H7 (cell line): ENCODE measurements around the gene COA8. TPM values are rescaled to one million over a fixed set of nuclear protein-coding genes. Genes with fewer than 3 reads are reported as not detected.
A peak's percentile ranks its signal among the peaks of the same experiment; 100 is the strongest.
"Not testable (repeated sequence)": the region's sequence is repeated elsewhere in the genome, so short reads cannot be mapped to it uniquely, and the experiment has no call there.

Experiments used
- DNase-seq: peaks from one replicate; pipeline ENCODE4 v3.0.0; 2012
- H3K27me3 ChIP-seq: 2 replicates; pipeline ENCODE4 v1.6.0; 2011; ENCODE audit warnings: mild to moderate bottlenecking, low read length; ENCODE audit not compliant: control insufficient read depth, insufficient read depth
- H3K36me3 ChIP-seq: replicated peaks from 2 replicates; pipeline ENCODE4 v1.5.1; 2011; ENCODE audit warnings: low read length; ENCODE audit not compliant: control insufficient read depth, insufficient read depth
- H3K4me3 ChIP-seq: 2 replicates; pipeline ENCODE4 v1.5.1; 2011; ENCODE audit warnings: low read depth, mild to moderate bottlenecking, control low read depth, low read length, moderate library complexity; ENCODE audit not compliant: insufficient read depth
- total RNA-seq: library from RNA; depleted of rRNA; stranded (reverse); fragments of >200 nt; shearing (Covaris generic); gene quantifications from 2 replicates; pipeline ENCODE4 v1.2.3, GENCODE V29; 2014

The COA8 gene
- total RNA-seq, 1 experiment from 2014 or later, result 15.8 TPM

- Histone ChIP-seq H3K36me3 (no peaks in the 10 kb centered on the region; the same call in 1 of the 2 replicates), H3K27me3 (no peaks in the 10 kb centered on the region), H3K4me3 (no peak overlapping the region)
- DNase-seq, result no peak
These were observed 21.7 kb downstream of the COA8 start for GRCh38 chr14:103584326-103584915.

- Histone ChIP-seq H3K36me3 (no peaks in the 10 kb centered on the region; the same call in none of the 2 replicates), H3K27me3 (no peaks in the 10 kb centered on the region), H3K4me3 (no peak overlapping the region)
- no peak for DNase-seq
These were observed 30.8 kb downstream of the COA8 start for GRCh38 chr14:103593577-103593976.

- peak; percentile 66 for DNase-seq
- H3K4me3 ChIP-seq, result no peak overlapping the region
- H3K36me3 ChIP-seq, result no peaks in the 10 kb centered on the region; the same call in none of the 2 replicates
- H3K27me3 ChIP-seq, result no peaks in the 10 kb centered on the region
These were observed 31.5 kb downstream of the COA8 start for GRCh38 chr14:103594265-103594664.

GRCh38 chr14:103597623-103598377, 35.0 kb downstream of the COA8 start:
- Histone ChIP-seq H3K36me3 (no peaks in the 10 kb centered on the region), H3K4me3 (no peak overlapping the region), H3K27me3 (no peaks in the 10 kb centered on the region)
- peak; percentile 47 for DNase-seq

GRCh38 chr14:103600503-103600902, 37.7 kb downstream of the COA8 start:
- no peak overlapping the region for H3K4me3 ChIP-seq
- DNase-seq, result peak; percentile 20
- H3K36me3 ChIP-seq, result no peaks in the 10 kb centered on the region
- no peaks in the 10 kb centered on the region for H3K27me3 ChIP-seq

GRCh38 chr14:103604620-103605019, 41.9 kb downstream of the COA8 start:
- Histone ChIP-seq H3K36me3 (no peaks in the 10 kb centered on the region), H3K27me3 (no peaks in the 10 kb centered on the region; the same call in 1 of the 2 replicates), H3K4me3 (no peak overlapping the region)
- peak; percentile 12 for DNase-seq

- Histone ChIP-seq H3K27me3 (no peaks in the 10 kb centered on the region; the same call in 1 of the 2 replicates), H3K36me3 (no peaks in the 10 kb centered on the region), H3K4me3 (no peak overlapping the region)
- DNase-seq, result peak; percentile 84
These were observed 44.4 kb downstream of the COA8 start for GRCh38 chr14:103606963-103607668.

GRCh38 chr14:103607822-103608221, 45.1 kb downstream of the COA8 start:
- no peaks in the 10 kb centered on the region; the same call in 1 of the 2 replicates for H3K27me3 ChIP-seq

GRCh38 chr14:103609081-103609480, 46.3 kb downstream of the COA8 start:
- DNase-seq, result peak; percentile 5
- H3K4me3 ChIP-seq, H3K36me3 ChIP-seq, H3K27me3 ChIP-seq: not testable (repeated sequence)

More at GRCh38 chr14:103607822-103608221, 45.1 kb downstream of the COA8 start:
- Histone ChIP-seq H3K36me3 (no peaks in the 10 kb centered on the region), H3K4me3 (no peak overlapping the region)
- peak; percentile 42 for DNase-seq

- Histone ChIP-seq H3K4me3 (no peak overlapping the region), H3K27me3 (no peaks in the 10 kb centered on the region; the same call in 1 of the 2 replicates), H3K36me3 (no peaks in the 10 kb centered on the region)
- no peak for DNase-seq
These were observed 48.5 kb downstream of the COA8 start for GRCh38 chr14:103611215-103611614.

- Histone ChIP-seq H3K36me3 (no peaks in the 10 kb centered on the region), H3K4me3 (no peak overlapping the region), H3K27me3 (no peaks in the 10 kb centered on the region; the same call in 1 of the 2 replicates)
These were observed 50.8 kb downstream of the COA8 start for GRCh38 chr14:103613517-103613916.

GRCh38 chr14:103616635-103617300, 54.0 kb downstream of the COA8 start:
- no peak for DNase-seq
- Histone ChIP-seq H3K4me3 (no peak overlapping the region), H3K36me3 (no peaks in the 10 kb centered on the region), H3K27me3 (no peaks in the 10 kb centered on the region)

More at GRCh38 chr14:103613517-103613916, 50.8 kb downstream of the COA8 start:
- DNase-seq, result no peak

GRCh38 chr14:103619057-103619456, 56.3 kb downstream of the COA8 start:
- DNase-seq, result no peak
- H3K27me3 ChIP-seq, result no peaks in the 10 kb centered on the region
- no peaks in the 10 kb centered on the region for H3K36me3 ChIP-seq
- H3K4me3 ChIP-seq, result no peak overlapping the region

- DNase-seq, result no peak
- Histone ChIP-seq H3K27me3 (no peaks in the 10 kb centered on the region), H3K36me3 (no peaks in the 10 kb centered on the region), H3K4me3 (no peak overlapping the region)
These were observed 59.1 kb downstream of the COA8 start for GRCh38 chr14:103621860-103622259.
